Suppressor macrophage treated with lipopolysaccharide for 4 hours (primary cell): ENCODE measurements around the gene ZNF622.
"Not testable (repeated sequence)": the region's sequence is repeated elsewhere in the genome, so short reads cannot be mapped to it uniquely, and the experiment has no call there.

Experiments
- DNase-seq: peaks from one replicate; pipeline ENCODE4 v3.0.0-alpha.2; 2020

The ZNF622 gene

DNA sequence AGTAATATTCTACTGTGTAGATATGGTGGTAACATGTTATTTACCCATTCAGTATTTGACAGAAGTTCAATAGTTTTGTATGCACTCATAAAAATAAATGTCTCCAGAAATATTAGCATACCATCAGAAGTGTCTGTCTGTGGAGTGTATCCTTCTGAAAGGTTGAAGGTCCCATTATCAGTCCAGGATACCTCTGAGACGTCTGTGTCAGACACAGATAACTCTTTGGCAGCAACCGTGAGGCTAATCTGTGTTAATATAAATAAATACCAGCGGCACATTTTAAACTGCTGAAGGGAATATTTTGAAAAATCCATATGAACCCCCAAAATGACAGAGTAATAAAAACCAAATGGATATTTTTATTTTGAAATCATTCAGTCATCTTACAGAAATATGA is 11.9 kb upstream of the ZNF622 start:
- no peak for DNase-seq

DNA sequence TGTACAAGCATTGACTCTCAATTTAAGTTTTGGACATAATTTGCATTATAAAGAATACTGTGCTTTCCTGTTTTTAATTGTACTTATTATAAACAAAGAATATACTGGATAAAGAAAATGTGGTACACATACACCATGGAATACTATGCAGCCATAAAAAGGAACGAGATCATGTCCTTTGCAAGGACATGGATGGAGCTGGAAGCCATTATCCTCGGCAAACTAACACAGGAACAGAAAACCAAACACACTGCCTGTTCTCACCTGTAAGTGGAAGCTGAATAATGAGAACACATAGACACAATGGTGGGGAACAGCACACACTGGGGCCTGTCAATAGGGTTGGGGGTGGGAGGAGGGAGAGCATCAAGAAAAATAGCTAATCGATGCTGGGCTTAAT is 10.8 kb upstream of the ZNF622 start:
- DNase-seq = not testable (repeated sequence)

DNA sequence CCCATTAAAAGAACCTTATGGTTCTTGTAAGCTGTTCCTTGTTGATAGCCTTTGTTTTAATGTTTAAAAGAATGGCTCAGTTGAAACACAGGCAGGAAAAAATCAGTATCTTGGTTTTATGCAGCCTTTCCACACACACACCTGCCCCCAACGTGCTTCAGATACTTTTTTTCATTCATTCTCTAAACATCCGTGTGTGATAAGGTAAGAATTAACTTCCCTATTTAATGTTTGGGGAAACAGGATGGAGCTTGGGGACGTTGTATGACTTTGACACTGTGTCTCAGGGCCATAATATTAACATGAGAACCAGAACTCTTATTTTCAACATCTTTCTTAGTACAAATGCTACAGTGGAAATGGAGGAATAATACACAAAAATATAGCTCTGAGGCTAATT is 5.8 kb upstream of the ZNF622 start:
- no peak for DNase-seq

DNA sequence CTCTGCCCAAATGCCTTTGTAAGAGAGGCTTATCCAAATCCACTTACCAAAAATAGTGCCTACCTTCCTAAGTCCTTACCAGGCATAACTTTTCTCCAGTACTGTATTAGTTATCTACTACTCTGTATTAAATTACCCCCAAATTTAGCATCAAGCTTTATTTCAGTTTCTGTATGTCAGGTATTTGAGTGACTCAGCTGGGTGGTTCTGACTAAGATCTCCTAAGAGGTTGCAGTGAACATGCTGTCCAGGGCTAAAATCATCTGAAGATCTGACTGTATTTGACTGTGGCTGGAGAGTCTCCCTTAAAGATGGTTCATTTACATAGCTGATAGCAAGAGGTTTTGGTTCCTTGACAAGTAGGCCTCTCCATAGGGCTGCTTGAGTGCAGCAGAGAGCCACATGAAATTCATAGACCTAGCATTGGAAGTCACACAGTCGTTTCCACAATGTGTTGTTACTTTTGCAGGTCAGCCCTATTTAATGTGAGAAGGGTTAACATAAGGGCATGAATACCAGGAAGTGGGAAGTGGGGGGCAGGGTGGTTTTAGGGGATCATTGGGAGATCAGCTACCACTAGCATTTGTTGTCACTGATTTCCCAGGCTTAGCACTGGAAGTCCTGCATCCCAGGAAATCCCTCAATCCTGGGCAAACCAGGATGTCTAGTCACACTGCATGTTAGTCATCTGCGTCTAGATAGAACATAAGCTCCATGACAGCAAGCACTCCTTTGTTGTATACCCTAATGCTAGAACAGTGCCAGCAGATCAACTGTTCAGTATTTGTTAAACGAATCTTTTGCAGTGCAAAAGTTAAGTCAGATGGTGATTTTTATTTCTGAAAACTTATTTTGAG is 2.0 kb upstream of the ZNF622 start:
- peak; percentile 44 for DNase-seq

DNA sequence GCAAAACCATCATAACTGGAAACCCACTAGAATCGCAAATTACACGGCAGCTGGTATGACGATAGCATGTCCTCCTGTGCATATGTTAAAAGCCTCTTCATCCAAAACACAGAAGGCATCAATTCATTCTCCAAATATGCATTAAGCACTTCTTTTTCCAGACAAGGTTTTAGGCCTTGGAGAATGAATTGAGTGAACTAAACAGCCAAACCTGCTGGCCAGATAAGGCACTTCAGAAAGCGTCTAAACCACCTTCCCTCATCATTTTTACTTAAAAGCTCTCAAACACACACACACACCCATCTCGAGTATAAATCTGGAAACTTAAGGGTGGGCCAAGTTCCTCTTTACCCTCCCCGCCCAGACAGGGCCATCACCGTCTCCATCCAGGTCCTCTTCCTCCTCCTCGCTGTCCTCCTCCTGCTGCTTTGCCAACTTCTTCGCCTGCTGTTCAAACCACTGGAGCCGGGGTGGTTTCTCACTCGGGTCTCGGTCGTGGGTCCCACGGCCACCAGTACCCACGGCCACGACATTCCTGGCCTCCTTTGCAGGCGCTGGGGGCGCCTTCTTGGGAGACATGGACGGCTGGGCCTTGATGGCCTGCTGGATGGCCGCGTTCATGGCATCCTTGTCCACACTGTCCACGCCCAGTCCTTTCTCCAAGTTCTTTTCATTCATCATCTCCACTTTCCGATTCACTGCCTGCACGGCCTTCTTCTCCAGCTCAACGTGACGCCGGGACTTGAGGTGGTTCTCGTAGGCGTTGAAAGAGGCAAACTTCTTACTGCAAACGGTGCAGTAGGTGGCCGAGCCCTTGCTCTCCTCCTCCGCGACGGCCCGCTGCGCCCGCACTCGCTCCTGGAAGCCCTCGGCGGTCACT is 696 bp downstream of the ZNF622 start:
- peak; percentile 28 for DNase-seq

DNA sequence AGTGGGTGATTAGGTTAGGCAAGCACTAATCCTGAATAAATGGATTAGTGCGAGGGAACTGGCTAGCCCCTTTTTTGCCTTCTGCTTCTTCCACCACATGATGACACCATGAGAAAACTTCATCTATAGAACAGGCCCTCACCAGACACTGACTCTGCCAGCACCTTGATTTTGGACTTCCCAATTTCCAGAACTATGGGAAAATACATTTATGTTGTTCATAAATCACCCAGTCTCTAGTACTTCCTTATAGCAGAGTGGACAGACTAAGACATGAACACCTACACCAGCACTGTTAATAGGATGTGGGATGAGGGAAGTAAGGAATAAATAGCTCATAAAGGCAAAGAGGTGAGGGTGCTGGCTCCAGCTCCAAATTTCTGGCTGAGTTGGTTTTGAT is 1.4 kb downstream of the ZNF622 start:
- DNase-seq = peak; percentile 16

DNA sequence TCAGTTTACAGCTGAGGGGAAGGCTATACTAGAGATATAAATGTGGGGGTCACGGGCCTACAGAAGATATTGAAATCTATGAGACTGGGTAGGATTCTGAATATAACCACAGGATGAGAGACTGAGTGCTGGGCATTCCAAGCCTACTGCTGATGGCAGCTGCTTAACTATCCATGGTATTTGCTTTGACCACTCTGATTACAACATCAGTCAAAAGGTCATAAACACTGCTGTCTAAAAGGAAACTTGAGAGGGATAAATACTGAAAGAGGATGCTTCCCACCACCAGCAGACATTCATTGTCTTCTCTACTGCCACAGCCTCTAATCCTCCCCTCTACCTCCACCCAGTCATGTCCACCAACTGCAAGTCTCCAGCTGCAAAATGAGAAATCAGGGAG is 3.8 kb downstream of the ZNF622 start:
- DNase-seq = peak; percentile 57

DNA sequence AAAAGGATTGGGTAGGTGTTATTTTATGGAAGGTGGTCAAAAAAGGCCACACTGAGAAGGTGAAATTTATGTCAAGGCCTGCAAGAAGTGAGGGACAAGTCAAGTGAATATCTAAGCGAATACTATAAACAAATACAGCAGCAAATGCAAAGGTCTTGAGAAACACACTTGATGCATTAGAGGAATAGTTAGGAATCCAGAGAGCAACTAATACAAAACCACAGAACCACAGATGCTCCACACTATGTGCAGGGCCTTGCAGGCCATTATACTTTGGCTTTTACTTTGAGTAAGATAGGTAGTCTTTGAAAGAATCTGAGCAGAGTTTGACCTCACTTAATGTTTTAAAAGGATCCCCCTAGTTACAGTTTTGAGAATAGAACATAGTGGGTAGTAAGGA is 4.6 kb downstream of the ZNF622 start:
- no peak for DNase-seq

DNA sequence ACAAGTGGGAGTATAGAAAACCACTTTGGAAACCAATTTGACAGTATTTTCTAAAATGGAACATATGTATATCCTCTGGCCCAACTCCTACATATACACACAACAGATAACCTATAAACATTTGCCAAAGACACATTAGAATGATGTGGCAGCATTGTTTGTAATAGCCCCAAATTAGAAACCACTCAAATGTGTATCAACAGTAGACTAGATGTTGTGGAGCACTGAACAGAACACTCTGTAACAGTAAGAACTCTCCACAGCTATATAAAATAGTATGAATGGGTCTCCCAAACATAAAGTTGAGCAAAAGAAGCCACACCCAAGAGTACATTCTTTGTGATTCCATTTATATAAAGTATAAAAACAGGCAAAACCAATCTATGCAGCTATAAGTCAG is 6.1 kb downstream of the ZNF622 start:
- DNase-seq = no peak

DNA sequence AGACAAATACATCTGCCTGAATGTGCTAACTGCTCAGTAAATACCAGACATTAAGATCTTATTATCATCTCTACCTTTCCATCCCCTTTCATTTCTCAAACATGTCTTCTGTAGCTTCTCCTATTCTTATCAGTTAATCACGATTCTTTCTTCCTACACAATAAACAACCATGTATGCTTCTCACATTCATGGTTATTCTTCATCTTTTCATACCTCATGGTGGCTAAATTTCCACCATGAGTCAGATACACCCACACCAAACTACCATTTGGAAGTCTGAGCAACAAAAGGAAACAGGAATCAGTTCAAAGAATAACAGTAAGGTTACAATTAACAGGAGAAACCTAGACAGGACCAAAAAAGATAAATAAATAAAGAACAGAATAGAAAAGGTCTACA is 7.7 kb downstream of the ZNF622 start:
- DNase-seq = peak; percentile 47

DNA sequence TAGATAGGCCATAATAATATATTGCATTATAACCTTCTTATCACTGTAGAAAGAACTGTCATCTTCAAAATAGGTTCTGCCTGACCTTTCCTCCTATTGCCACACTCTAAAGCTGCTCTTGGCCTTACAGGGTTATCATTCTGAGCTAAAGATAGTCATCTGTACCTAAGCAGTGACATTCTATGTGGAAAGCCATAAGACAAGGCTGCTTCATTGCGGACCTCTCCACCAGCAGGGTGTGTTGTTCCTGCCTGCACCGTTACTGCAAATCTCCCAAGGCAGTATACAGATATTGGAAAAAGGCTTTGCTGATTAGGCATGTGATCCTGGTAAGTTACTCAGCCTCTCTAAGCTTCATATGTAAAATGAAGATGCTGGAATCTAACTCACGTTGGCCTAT is 8.1 kb downstream of the ZNF622 start:
- no peak for DNase-seq

DNA sequence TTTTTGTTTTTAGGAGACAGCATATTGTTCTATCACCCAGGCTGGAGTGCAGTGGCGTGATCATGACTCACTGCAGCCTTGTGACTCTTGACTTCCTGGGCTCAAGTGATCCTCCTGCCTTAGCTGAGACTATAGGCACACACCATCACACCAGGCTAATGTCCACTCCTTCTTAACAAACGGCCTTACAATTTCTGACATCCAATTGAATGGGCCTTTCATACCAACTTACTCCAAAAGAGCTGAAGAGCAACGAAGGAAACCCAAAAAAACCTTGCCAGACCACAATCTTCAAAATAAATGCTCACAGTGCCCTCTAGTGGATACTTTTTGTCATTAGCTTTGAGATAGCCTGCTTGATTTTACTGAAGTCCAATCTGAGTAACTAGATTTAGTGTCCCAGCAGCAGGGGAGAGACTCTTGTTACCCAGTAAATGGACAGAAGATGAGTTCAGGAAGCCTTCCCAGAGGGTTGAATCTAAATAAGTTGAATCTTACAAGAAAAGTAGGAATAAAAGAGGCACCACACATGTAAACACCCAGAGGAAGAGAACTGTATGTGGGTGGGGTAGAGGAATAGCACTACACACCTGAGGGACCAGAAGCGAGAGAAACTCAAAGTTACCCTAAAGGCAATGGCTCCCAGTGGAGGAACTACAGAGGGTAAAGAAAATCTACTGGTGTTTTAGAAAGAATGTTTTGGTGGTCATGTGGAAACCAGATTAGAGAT is 9.3 kb downstream of the ZNF622 start:
- peak; percentile 75 for DNase-seq

DNA sequence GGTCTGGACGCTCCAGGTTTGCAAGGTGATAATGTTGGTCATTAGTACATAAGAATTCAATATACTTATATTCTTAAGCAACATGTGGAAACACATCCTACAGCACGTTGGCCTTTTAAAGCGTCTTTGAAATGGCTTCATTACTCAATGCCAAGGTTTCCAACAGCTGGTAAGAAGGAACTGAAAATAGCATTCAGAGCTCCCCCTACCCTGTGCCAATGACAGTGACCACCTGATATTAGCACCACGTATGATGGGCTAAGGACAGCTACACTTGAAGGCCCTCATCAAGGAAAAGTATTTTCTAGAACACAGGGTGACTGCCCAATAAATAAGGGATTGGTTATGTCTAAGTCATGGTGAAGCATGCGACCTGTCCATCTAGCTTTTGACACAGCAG is 9.9 kb downstream of the ZNF622 start:
- DNase-seq = peak; percentile 75

DNA sequence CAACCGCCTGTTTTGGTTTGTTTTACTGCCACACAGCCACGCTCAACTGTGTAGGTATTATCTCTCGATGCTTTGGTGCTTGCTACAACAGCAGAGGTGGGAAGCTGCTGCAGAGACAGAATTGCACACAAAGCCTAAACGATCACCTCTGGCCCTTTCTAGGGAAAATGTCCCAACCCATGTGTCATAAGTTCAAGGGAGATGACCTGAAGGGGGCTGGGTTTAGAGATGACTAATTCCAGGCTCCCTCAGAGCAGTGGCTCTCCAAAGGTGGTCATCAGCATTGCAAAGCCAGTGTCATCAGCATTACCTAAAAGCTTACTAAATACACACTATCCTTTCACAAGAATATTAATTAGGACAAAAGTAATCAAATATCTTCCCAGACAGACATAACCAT is 10.9 kb downstream of the ZNF622 start:
- DNase-seq = peak; percentile 33

DNA sequence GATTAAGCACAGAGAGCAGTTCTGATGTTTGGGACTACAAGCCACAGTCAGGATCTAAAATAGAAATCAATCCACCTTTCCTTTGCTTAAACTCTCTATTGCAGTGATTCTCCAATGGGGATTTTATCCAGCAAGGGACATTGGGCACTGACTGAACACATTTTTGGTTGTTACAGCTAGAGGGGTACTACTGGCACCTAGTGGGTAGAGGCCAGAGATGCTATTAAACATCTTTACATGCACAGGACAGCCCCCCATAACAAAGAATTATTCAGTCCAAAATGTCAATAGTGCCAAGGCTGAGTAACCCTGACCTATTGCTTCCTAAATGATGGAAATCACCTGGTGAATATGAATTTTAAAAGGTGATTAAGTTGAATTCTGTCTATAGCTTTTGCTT is 12.0 kb downstream of the ZNF622 start:
- DNase-seq = no peak

DNA sequence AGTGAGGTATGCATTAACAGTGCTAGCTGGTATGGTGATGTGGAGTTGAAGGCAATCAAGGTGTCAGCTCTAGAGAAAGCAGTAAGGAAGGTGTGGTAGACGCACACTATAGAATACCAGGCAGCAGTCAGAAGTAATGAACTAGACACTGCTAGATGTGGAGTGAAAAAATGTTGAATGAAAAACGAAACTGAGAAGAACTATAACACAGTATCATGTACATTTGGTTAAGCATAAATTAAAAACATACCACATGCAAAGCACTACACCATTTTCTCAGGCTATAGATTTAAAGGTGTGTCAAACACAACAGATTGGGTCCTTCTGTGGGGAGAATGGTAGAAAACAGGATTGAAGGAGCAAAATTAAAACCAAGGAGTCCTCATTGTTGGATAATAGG is 15.4 kb downstream of the ZNF622 start:
- no peak for DNase-seq

DNA sequence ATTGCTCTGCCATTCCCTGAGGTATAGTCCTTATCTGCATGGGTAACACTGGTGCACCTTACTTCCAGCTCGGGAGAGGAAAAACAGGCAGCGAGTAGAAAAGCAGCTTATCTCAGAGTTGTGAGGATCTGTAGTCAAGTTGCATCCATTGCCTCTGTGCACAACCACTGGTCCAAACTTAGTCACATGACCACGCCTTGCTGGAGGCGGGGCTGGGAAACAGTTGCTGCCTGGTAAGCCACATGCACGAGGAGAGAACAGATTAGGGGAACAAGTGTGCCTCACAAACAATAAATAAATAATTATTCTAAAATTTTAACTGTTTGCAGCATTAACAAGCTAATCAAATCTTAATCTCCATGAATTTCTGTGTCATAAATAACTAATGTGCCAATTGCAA is 18.6 kb downstream of the ZNF622 start:
- DNase-seq = no peak

DNA sequence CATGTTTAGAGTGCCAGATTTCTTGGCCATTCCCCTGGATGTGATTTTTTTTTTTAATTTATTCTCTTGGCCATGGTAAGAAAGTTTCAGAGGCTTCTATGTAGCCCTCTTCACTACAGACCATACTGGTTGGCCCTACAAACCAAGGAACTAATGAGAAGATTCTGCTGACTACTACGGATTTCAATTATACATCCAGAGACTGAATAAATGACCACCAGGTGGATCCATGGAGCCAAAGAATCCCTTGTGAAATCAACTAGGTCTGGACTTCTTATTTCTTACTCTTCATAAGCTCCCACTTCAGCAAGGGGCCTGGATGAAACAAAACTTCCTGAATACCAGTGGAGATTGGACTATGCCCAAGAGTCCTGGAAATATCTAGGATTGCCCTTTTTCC is 27.6 kb downstream of the ZNF622 start:
- DNase-seq = no peak

DNA sequence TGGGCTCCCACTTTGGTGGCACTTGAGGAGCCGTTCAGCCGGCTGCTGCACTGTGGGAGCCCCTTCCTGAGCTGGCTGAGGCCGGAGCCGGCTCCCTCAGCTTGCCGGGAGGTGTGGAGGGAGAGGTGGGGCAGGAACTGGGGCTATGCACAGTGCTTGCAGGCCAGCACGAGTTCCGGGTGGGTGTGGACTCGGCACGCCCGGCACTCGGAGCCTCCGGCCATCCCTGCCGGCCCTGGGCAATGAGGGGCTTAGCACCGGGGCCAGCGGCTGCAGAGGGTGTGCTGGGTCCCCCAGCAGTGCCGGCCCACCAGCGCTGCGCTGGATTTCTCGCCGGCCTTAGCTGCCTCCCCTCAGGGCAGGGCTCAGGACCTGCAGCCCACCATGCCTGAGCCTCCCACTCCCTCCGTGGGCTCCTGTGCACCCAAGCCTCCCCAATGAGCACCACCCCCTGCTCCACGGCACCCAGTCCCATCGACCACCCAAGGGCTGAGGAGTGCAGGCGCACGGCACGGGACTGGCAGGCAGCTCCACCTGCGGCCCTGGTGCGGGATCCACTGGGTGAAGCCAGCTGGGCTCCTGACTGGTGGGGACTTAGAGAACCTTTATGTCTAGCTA is 29.4 kb downstream of the ZNF622 start:
- DNase-seq = not testable (repeated sequence)

DNA sequence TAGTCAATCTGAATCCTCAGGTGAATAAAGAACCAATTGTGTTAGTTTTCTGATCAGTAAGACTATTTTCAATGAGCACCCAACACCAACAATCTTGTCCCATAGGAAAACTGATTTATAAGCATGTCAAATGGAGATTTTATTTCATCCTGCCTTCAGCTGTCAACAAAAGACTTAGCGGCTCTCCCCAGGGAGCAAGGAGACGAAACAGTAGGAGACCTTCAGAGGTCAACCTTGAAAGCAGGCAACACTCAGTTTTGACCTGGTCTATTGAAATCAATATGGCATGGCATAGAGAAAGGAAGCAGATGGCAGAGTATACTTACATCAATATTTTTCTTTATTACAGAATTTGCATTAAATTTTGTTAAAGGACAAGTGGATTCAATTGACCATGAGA is 34.1 kb downstream of the ZNF622 start:
- DNase-seq = no peak

DNA sequence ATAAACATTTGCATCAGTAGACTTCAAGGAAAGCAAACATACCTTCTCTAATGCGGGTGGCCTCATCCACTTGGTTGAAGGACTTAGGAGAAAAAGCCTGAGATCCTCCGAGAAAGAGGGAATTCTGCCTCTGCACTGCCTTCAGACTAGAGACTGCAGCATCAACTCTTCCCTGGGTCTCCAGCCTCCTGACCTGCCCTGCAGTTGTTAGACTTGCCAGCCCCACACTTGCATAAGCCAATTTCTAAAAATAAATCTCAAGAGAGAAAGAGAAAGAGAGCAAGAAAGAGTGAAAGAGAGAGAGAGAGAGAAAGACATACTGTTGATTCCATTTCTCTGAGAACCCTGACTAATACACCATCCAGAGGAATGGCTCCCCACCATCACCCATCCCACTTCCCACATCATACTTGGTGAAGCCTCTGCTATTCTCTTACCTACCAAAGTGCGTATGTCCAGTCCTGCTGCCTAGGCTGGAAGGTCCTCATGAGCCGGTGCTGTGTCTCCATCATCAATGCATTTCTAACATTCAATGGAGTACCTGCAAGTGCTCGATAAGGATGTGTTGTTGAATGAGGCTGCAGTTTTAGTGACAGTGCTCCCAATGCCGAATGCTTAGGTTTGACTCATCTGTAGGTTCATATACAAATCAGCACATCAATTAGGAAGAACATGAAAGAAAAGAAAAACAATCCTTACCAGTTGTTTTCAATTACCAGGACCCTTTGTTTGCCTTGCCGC is 35.1 kb downstream of the ZNF622 start:
- DNase-seq = no peak

DNA sequence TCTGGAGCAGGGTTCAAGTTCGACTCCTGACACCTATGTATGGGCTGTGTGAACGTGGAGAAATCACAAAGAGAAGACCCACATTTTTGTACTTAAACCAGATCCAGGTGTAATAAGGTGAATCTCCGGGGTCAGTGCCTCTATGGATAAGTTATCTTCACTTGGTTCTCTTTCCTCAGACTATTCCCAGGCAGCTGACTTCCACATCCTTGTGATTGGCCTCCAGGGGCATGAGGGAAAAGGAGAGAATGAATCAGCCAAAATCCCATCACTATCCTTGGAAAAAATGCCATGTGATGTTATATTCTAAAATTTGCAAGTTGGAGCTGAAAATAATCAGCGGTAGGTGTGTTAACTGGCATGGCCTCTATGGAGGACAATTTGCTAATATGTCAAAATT is 37.2 kb downstream of the ZNF622 start:
- no peak for DNase-seq
